Thyroid gland (tissue), 4 donors: ENCODE data around the gene RYR3. TPM values are rescaled to one million over a fixed set of nuclear protein-coding genes. Genes with fewer than 3 reads are reported as not detected.
"Not testable (repeated sequence)": the region's sequence is repeated elsewhere in the genome, so short reads cannot be mapped to it uniquely, and the experiment has no call there.

Experiments used
- DNase-seq, 2 donors: peaks; one replicate each; pipeline ENCODE4 v3.0.0-alpha.2; 2019
- H3K27ac ChIP-seq, 3 donors: fragments of 200-600 bp; sonication (generic); 1 replicate in 2 of 3; 2 replicates in 1 of 3; pipeline ENCODE4 v1.5.1; 2016 to 2019; ENCODE audit warnings: mild to moderate bottlenecking in 1 of 3, moderate library complexity in 1 of 3
- H3K27me3 ChIP-seq: fragments of 200-600 bp; sonication (generic); one replicate; pipeline ENCODE4 v1.5.1; 2019
- H3K36me3 ChIP-seq, 2 donors: fragments of 200-600 bp; sonication (generic); one replicate each; pipeline ENCODE4 v1.5.1; 2016 to 2019
- H3K4me1 ChIP-seq, 2 donors: fragments of 200-600 bp; sonication (generic); one replicate each; pipeline ENCODE4 v1.5.1; 2017 to 2019
- H3K4me3 ChIP-seq, 3 donors: fragments of 200-600 bp; sonication (generic); replicated peaks in 1 of 3; 1 replicate in 2 of 3; 2 replicates in 1 of 3; pipeline ENCODE4 v1.5.1; 2016; ENCODE audit warnings: mild to moderate bottlenecking in 1 of 3
- H3K9me3 ChIP-seq: fragments of 200-600 bp; sonication (generic); one replicate; pipeline ENCODE4 v1.5.1; 2017
- CTCF ChIP-seq, 6 experiments: fragments of 200-600 bp in 3 of 6; fragments of 450-650 bp in 3 of 6; sonication (generic) in 3 of 6; IDR thresholded peaks; one replicate each; pipeline ENCODE4 v1.5.1; 2016 to 2019; ENCODE audit warnings: antibody characterized with exemption in 6 of 6, mild to moderate bottlenecking in 2 of 6, inconsistent platforms in 1 of 6, moderate library complexity in 1 of 6
- POLR2A ChIP-seq, 2 donors: fragments of 450-650 bp; IDR thresholded peaks; one replicate each; pipeline ENCODE4 v1.6.1; 2017; ENCODE audit warnings: antibody characterized with exemption in 2 of 2, mild to moderate bottlenecking in 2 of 2, moderate library complexity in 1 of 2
- WGBS, 2 donors: methylation state at CpG; one replicate each; pipeline ENCODE4 v1.1.5; 2017; 5-methylcytosine and 5-hydroxymethylcytosine counted together
- intact Hi-C: fragments of 100-400 bp; cut with DNase I; formaldehyde crosslinking; loops from one replicate; pipeline ENCODE4 v1.15.1; 2023
- total RNA-seq, 4 donors: library from RNA; depleted of rRNA; stranded (reverse); fragments of >200 nt; gene quantifications; one replicate each; pipeline ENCODE4 v1.2.3, GENCODE V29; 2016

The RYR3 gene
- total RNA-seq, 4 donors from 2014 or later: 0.27 to 4.2 (median 0.34) TPM

- no peak overlapping the region for H3K27ac ChIP-seq
- intact Hi-C loops: no loop called here
- H3K4me3 ChIP-seq: no peak overlapping the region
- no peaks in the 10 kb centered on the region for H3K9me3 ChIP-seq
- no peaks in the 10 kb centered on the region for H3K4me1 ChIP-seq
- H3K36me3 ChIP-seq: no peaks in the 10 kb centered on the region
- DNase-seq: no peak
- TF ChIP-seq POLR2A (IDR thresholded peaks at IDR 0.05) (no peak), CTCF (IDR thresholded peaks at IDR 0.05) (no peak)
- WGBS, 2 donors: 72 to 75% methylated on average over 6 of the region's 6 CpGs
- H3K27me3 ChIP-seq: no peaks in the 10 kb centered on the region
Observed at GRCh38 chr15:33810806-33811205, 500.0 kb downstream of the RYR3 start.

GRCh38 chr15:33813891-33814290 lies 503.1 kb downstream of the RYR3 start:
- no peak for DNase-seq
- Histone ChIP-seq H3K27me3 (no peaks in the 10 kb centered on the region), H3K36me3 (no peaks in the 10 kb centered on the region), H3K9me3 (no peaks in the 10 kb centered on the region), H3K4me3 (no peak overlapping the region), H3K4me1 (no peaks in the 10 kb centered on the region), H3K27ac (no peak overlapping the region)
- 71 to 74% methylated on average over 3 of the region's 3 CpGs for WGBS, 2 donors
- intact Hi-C loops: no loop called here
- TF ChIP-seq POLR2A (IDR thresholded peaks at IDR 0.05) (no peak), CTCF (IDR thresholded peaks at IDR 0.05) (no peak)

GRCh38 chr15:33819499-33819898 lies 508.7 kb downstream of the RYR3 start:
- intact Hi-C loops, H3K36me3 ChIP-seq, H3K27ac ChIP-seq, H3K27me3 ChIP-seq, DNase-seq, H3K4me3 ChIP-seq, H3K9me3 ChIP-seq, H3K4me1 ChIP-seq: not testable (repeated sequence)
- WGBS, 2 donors: 95 to 96% methylated on average over 6 of the region's 6 CpGs

- TF ChIP-seq CTCF (IDR thresholded peaks at IDR 0.05) (no peak), POLR2A (IDR thresholded peaks at IDR 0.05) (no peak)
- no peak overlapping the region for H3K27ac ChIP-seq
- no peaks in the 10 kb centered on the region for H3K27me3 ChIP-seq
- DNase-seq: no peak
- no peaks in the 10 kb centered on the region for H3K9me3 ChIP-seq
- no peaks in the 10 kb centered on the region for H3K4me1 ChIP-seq
- H3K36me3 ChIP-seq: no peaks in the 10 kb centered on the region
- no peak overlapping the region for H3K4me3 ChIP-seq
- WGBS, 2 donors: 81 to 83% methylated on average over 4 of the region's 4 CpGs
- intact Hi-C loops: no loop called here
Observed at GRCh38 chr15:33822479-33822878, 511.7 kb downstream of the RYR3 start.

- Histone ChIP-seq H3K4me3 (no peak overlapping the region), H3K4me1 (no peaks in the 10 kb centered on the region), H3K36me3 (no peaks in the 10 kb centered on the region), H3K27me3 (no peaks in the 10 kb centered on the region), H3K9me3 (no peaks in the 10 kb centered on the region), H3K27ac (no peak overlapping the region)
- WGBS, 2 donors: 86 to 90% methylated on average over 3 of the region's 3 CpGs
- intact Hi-C loops: no loop called here
- TF ChIP-seq POLR2A (IDR thresholded peaks at IDR 0.05) (no peak), CTCF (IDR thresholded peaks at IDR 0.05) (no peak)
- DNase-seq: no peak
Observed at GRCh38 chr15:33823119-33823518, 512.4 kb downstream of the RYR3 start.

GRCh38 chr15:33825453-33825852 lies 514.7 kb downstream of the RYR3 start:
- TF ChIP-seq POLR2A (IDR thresholded peaks at IDR 0.05) (no peak), CTCF (IDR thresholded peaks at IDR 0.05) (no peak)
- intact Hi-C loops: no loop called here
- no peaks in the 10 kb centered on the region for H3K4me1 ChIP-seq
- no peaks in the 10 kb centered on the region for H3K27me3 ChIP-seq
- H3K9me3 ChIP-seq: no peaks in the 10 kb centered on the region
- DNase-seq: no peak
- no peaks in the 10 kb centered on the region for H3K36me3 ChIP-seq
- no peak overlapping the region for H3K27ac ChIP-seq
- 96% methylated on average over 8 of the region's 8 CpGs for WGBS, 2 donors
- no peak overlapping the region for H3K4me3 ChIP-seq
